Karpas-422 (cell line): Measurements from ENCODE around the gene CD79B. TPM values are rescaled to one million over a fixed set of nuclear protein-coding genes. Genes with fewer than 3 reads are reported as not detected.

ENCODE experiments used
- DNase-seq: peaks from one replicate; pipeline ENCODE4 v3.0.0-alpha.2; 2015
- H2AFZ ChIP-seq: fragments of 200-600 bp; sonication (generic); 2 replicates; pipeline ENCODE4 v1.6.1; 2014; ENCODE audit warnings: antibody characterized with exemption, low read length, mixed read lengths
- H3K27ac ChIP-seq: fragments of 200-600 bp; sonication (generic); 2 replicates; pipeline ENCODE4 v1.5.1; 2014; ENCODE audit warnings: mild to moderate bottlenecking, low read length, moderate library complexity
- H3K27me3 ChIP-seq: fragments of 200-600 bp; sonication (generic); 2 replicates; pipeline ENCODE4 v1.6.1; 2014; ENCODE audit warnings: low read length, mixed read lengths
- H3K36me3 ChIP-seq: fragments of 200-600 bp; sonication (generic); 2 replicates; pipeline ENCODE4 v1.6.1; 2014; ENCODE audit warnings: low read length, mixed read lengths; ENCODE audit not compliant: insufficient read depth
- H3K4me1 ChIP-seq: fragments of 200-600 bp; sonication (generic); 2 replicates; pipeline ENCODE4 v1.6.1; 2014; ENCODE audit warnings: mild to moderate bottlenecking, low read length, mixed read lengths
- H3K4me2 ChIP-seq: fragments of 200-600 bp; sonication (generic); 2 replicates; pipeline ENCODE4 v1.6.1; 2014; ENCODE audit warnings: low read length, low read depth, mild to moderate bottlenecking; ENCODE audit not compliant: poor library complexity, severe bottlenecking
- H3K4me3 ChIP-seq: fragments of 200-600 bp; sonication (generic); 2 replicates; pipeline ENCODE4 v1.5.1; 2014; ENCODE audit warnings: mild to moderate bottlenecking, antibody characterized with exemption, low read length, mixed read lengths
- H3K79me2 ChIP-seq: fragments of 200-600 bp; sonication (generic); 2 replicates; pipeline ENCODE4 v1.6.1; 2014; ENCODE audit warnings: mild to moderate bottlenecking, low read length, mixed read lengths
- H3K9ac ChIP-seq: fragments of 200-600 bp; sonication (generic); 2 replicates; pipeline ENCODE4 v1.6.0; 2014; ENCODE audit warnings: low read length
- H3K9me2 ChIP-seq: fragments of 200-600 bp; sonication (generic), shearing (Covaris generic); replicated peaks from 2 replicates; pipeline ENCODE4 v1.6.0; 2014; ENCODE audit warnings: mild to moderate bottlenecking, low read length, moderate library complexity; ENCODE audit not compliant: insufficient read depth
- H3K9me3 ChIP-seq: fragments of 300-700, 200-600 bp; sonication (generic); 2 replicates; pipeline ENCODE4 v1.6.1; 2014; ENCODE audit warnings: low read length, mixed read lengths
- H4K20me1 ChIP-seq: fragments of 200-600 bp; sonication (generic); 2 replicates; pipeline ENCODE4 v1.6.1; 2014; ENCODE audit warnings: mild to moderate bottlenecking, antibody characterized with exemption, low read length, low read depth; ENCODE audit not compliant: insufficient read depth
- total RNA-seq: library from RNA; depleted of rRNA; stranded (reverse); fragments of >200 nt; shearing (Covaris generic); gene quantifications from 2 replicates; pipeline ENCODE4 v1.2.3, GENCODE V29; 2014; ENCODE audit warnings: low replicate concordance; rRNA removed

CD79B gene
- total RNA-seq: 545 and 1,164 TPM in 2 replicates

DNA sequence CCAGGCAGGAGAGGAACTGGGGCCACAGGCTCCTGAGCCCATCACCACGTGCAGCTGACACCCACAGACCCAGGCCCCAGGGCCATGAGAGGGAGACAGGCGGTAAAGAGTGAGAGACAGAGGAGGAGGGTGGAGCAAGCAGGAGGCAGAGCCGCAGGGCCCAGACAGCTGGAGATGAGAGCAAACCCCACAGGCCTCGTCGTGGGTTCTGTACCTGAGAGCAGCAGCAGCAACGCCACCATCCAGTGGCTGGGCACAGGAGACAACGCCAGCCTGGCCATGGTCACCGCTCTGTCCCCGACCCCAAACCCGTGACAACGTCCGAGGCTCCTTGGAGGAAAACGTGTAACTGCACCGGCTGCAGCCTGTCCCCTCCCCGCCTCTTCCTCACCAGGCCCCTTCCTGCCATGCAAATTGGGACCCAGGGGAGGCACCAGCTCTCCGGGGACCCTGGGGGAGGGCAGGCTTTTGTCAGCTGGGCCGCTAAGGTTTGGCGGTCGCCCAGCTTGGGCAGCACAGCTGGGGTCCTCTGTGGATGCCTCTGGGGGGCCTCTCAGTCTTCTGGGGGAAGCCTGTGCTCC, at the start of gene CD79B:
CD79B (minus strand) TSS at position 351 of the 581 bp plus-strand sequence; CDS start at position 281, 70 bp downstream.
- Histone ChIP-seq H2AFZ (no peak within 1 kb of the TSS), H3K36me3 (peaks cover 38% of the 10 kb centered on the region), H3K4me2 (peak within 1 kb of the TSS; percentile 94), H3K4me3 (peak within 1 kb of the TSS; percentile 100), H3K9ac (peak within 1 kb of the TSS; percentile 100), H3K27me3 (no peaks in the 10 kb centered on the region), H3K9me3 (no peaks in the 10 kb centered on the region), H3K79me2 (peaks cover 27% of the 10 kb centered on the region), H3K4me1 (peaks cover 83% of the 10 kb centered on the region), H3K27ac (peak within 1 kb of the TSS; percentile 99), H4K20me1 (peaks cover 20% of the 10 kb centered on the region), H3K9me2 (no peaks in the 10 kb centered on the region)
- peak; percentile 97 for DNase-seq

GRCh38 chr17:63978272-63979200, 46.4 kb upstream of the CD79B start:
- H3K27me3 ChIP-seq: no peaks in the 10 kb centered on the region
- no peak overlapping the region for H3K4me2 ChIP-seq
- no peaks in the 10 kb centered on the region for H3K79me2 ChIP-seq
- no peak overlapping the region for H3K27ac ChIP-seq
- no peaks in the 10 kb centered on the region for H3K36me3 ChIP-seq
- H3K9me2 ChIP-seq: no peaks in the 10 kb centered on the region
- no peaks in the 10 kb centered on the region for H4K20me1 ChIP-seq
- no peak for DNase-seq
- H3K4me1 ChIP-seq: no peaks in the 10 kb centered on the region
- no peak overlapping the region for H3K9ac ChIP-seq
- H2AFZ ChIP-seq: no peak overlapping the region
- H3K4me3 ChIP-seq: no peak overlapping the region
- H3K9me3 ChIP-seq: no peaks in the 10 kb centered on the region

DNA sequence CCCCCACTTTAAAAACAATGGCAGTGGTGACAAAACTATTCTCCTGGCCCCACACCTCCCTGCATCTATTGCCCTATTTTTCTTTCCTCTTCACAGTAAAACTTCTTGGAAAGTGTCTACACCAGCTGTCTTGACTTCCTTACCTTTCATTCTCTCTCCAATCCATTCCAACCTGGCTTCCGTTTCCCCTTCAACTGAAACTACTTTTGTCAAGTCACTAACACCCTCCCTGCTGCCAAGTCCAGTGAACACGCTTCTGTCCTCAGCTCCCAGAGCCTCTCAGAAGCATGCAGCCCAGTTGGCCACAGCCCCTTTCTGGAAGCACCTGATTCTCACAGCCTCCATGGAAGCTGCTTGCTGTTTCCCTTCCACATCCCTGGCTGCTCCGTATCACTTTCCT, 44.6 kb upstream of the CD79B start:
- H3K9ac ChIP-seq: no peak overlapping the region
- no peaks in the 10 kb centered on the region for H4K20me1 ChIP-seq
- H3K36me3 ChIP-seq: no peaks in the 10 kb centered on the region
- no peaks in the 10 kb centered on the region for H3K9me2 ChIP-seq
- no peak overlapping the region for H3K27ac ChIP-seq
- no peaks in the 10 kb centered on the region for H3K9me3 ChIP-seq
- no peak for DNase-seq
- H3K4me1 ChIP-seq: no peaks in the 10 kb centered on the region
- H3K79me2 ChIP-seq: no peaks in the 10 kb centered on the region
- H2AFZ ChIP-seq: no peak overlapping the region
- no peak overlapping the region for H3K4me2 ChIP-seq
- H3K4me3 ChIP-seq: no peak overlapping the region
- H3K27me3 ChIP-seq: no peaks in the 10 kb centered on the region

DNA sequence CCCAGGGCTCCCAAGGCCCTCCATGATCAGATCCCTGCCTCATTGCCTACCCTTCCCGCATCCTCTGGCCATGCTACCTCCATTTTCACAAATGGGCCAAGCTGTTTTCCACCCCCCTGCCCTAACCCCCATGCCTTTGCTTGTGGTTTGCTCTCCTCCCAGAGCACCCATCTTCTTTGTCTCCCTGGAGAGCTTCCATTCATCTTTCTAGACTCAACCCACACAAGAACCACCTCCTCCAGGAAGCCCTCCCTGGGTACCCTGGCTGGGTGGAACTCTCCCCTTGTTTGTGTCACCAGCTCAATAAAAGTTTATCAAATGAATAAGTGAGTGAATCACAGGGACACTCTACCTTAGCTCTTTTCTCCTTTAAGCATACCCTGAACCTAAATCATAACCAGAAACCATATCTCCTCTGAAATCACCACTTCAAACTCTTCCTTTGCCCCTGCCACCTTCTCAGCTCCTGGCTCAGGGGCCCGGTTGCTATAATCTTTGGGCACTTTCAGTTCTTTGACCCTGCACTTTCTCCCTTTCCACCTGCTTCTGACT, 43.5 kb upstream of the CD79B start:
- H3K4me1 ChIP-seq: no peaks in the 10 kb centered on the region
- no peaks in the 10 kb centered on the region for H3K27me3 ChIP-seq
- no peak overlapping the region for H2AFZ ChIP-seq
- no peaks in the 10 kb centered on the region for H3K36me3 ChIP-seq
- H3K9ac ChIP-seq: no peak overlapping the region
- H3K9me2 ChIP-seq: no peaks in the 10 kb centered on the region
- no peak overlapping the region for H3K4me2 ChIP-seq
- no peak for DNase-seq
- no peak overlapping the region for H3K4me3 ChIP-seq
- H3K79me2 ChIP-seq: no peaks in the 10 kb centered on the region
- H3K9me3 ChIP-seq: no peaks in the 10 kb centered on the region
- no peaks in the 10 kb centered on the region for H4K20me1 ChIP-seq
- H3K27ac ChIP-seq: no peak overlapping the region

- H3K4me2 ChIP-seq: no peak overlapping the region
- H3K9me2 ChIP-seq: no peaks in the 10 kb centered on the region
- no peaks in the 10 kb centered on the region for H3K9me3 ChIP-seq
- H3K36me3 ChIP-seq: no peaks in the 10 kb centered on the region
- no peaks in the 10 kb centered on the region for H3K79me2 ChIP-seq
- no peak for DNase-seq
- no peak overlapping the region for H3K9ac ChIP-seq
- no peak overlapping the region for H3K4me3 ChIP-seq
- H2AFZ ChIP-seq: no peak overlapping the region
- H3K4me1 ChIP-seq: no peaks in the 10 kb centered on the region
- H3K27me3 ChIP-seq: no peaks in the 10 kb centered on the region
- no peaks in the 10 kb centered on the region for H4K20me1 ChIP-seq
- no peak overlapping the region for H3K27ac ChIP-seq
Measured at GRCh38 chr17:63974594-63975192, 42.6 kb upstream of the CD79B start.

DNA sequence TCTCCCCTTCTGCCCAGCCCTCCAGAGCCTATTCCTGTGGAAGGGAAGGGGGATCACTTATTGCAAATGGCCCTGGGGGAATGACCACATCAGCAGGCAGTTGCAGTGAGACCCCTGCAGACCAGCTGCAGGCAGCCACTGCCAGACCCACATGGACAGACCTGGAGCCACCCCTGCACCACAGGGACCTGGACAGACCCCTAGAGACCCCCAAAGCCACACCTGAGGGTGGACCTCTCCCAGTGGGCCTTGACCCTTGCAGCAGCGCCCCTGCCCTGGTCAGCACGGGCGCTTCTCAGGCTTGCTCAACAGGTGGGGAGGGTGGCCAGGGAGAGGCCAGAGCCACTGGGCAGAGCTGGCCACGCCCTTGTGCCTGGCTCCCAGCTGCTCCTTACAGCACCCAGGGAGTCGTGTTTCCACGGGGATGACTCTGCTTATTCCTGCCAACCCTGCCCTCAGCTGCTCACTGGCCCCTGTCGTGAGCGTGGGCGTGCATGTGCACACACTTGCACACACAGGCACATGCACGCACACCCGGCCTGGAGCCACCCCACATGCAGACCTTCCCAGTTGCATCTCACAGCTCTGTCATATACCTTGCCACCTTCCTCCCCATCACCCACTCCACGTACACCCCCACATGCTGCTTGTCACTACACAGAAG, 41.9 kb upstream of the CD79B start:
- Histone ChIP-seq H2AFZ (no peak overlapping the region), H3K79me2 (no peaks in the 10 kb centered on the region), H3K4me1 (no peaks in the 10 kb centered on the region), H3K4me2 (no peak overlapping the region), H3K27ac (no peak overlapping the region), H3K9me3 (no peaks in the 10 kb centered on the region), H3K27me3 (no peaks in the 10 kb centered on the region), H3K9ac (no peak overlapping the region), H3K9me2 (no peaks in the 10 kb centered on the region), H3K36me3 (no peaks in the 10 kb centered on the region), H4K20me1 (no peaks in the 10 kb centered on the region), H3K4me3 (no peak overlapping the region)
- no peak for DNase-seq

DNA sequence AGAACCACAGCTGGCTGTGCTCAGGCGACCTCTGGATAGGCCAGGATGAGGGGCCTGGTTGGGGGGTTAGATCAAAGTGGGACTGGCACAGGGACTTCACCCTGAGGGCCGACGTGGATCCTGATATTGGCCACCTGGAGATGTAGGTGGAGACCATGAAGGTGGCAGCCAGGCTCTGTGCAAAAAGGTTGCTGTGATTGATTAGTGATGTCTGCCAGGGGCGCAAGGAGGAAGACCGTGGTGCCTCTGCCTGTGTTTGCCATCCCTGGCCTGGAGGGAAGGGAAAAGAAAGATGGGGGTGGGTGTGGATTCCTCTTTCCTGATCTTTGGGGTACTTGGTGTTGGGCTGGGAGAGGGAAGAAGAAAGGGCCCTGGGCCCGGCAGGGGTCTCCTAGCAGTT, 41.1 kb upstream of the CD79B start:
- no peaks in the 10 kb centered on the region for H3K4me1 ChIP-seq
- no peaks in the 10 kb centered on the region for H3K79me2 ChIP-seq
- H3K27ac ChIP-seq: no peak overlapping the region
- H3K4me2 ChIP-seq: no peak overlapping the region
- H3K36me3 ChIP-seq: no peaks in the 10 kb centered on the region
- no peak overlapping the region for H2AFZ ChIP-seq
- no peak for DNase-seq
- no peaks in the 10 kb centered on the region for H3K9me3 ChIP-seq
- H3K27me3 ChIP-seq: no peaks in the 10 kb centered on the region
- no peak overlapping the region for H3K4me3 ChIP-seq
- H4K20me1 ChIP-seq: no peaks in the 10 kb centered on the region
- no peak overlapping the region for H3K9ac ChIP-seq
- H3K9me2 ChIP-seq: no peaks in the 10 kb centered on the region
